22Rv1 (cell line): Measurements from ENCODE around the gene NBAS.

Experiments used
- ZFX ChIP-seq: fragments of 450-650 bp; IDR thresholded peaks from 2 replicates; pipeline ENCODE4 v1.6.1; 2017; ENCODE audit warnings: antibody characterized with exemption, borderline replicate concordance
- TF ChIP-seq, protein P1 (sequence below): fragments of 450-650 bp; IDR thresholded peaks from 2 replicates; pipeline ENCODE4 v1.5.1; 2017; ENCODE audit warnings: mild to moderate bottlenecking

DNA sequence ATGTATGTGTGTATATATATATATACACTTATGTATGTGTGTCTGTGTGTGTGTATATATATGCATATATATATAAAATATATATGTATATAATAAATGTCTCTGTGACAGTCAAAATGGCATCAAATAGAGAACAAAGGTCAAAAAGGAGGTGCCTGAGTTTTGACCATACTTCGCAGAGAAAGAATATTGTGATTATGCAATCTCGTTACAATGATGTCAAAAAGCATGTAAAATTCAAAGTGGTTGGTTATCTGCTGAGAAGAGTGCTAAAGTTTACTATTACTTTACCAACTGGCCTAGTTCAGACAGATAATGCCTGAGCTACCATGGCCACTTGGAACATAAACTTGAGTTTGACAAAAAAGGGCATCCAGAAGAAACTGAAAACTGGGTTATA lies 375.0 kb downstream of the NBAS start:
- TF ChIP-seq, protein P1, sequence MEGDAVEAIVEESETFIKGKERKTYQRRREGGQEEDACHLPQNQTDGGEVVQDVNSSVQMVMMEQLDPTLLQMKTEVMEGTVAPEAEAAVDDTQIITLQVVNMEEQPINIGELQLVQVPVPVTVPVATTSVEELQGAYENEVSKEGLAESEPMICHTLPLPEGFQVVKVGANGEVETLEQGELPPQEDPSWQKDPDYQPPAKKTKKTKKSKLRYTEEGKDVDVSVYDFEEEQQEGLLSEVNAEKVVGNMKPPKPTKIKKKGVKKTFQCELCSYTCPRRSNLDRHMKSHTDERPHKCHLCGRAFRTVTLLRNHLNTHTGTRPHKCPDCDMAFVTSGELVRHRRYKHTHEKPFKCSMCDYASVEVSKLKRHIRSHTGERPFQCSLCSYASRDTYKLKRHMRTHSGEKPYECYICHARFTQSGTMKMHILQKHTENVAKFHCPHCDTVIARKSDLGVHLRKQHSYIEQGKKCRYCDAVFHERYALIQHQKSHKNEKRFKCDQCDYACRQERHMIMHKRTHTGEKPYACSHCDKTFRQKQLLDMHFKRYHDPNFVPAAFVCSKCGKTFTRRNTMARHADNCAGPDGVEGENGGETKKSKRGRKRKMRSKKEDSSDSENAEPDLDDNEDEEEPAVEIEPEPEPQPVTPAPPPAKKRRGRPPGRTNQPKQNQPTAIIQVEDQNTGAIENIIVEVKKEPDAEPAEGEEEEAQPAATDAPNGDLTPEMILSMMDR: no peak
- TF ChIP-seq ZFX: no peak
